HG03175 (cell line): ENCODE measurements around the gene MXRA8.
A peak's percentile ranks its signal among the peaks of the same experiment; 100 is the strongest.
"Not testable (repeated sequence)": the region's sequence is repeated elsewhere in the genome, so short reads cannot be mapped to it uniquely, and the experiment has no call there.

Source experiments
- ATAC-seq: cut with Tn5 transposase; IDR thresholded peaks from one replicate; pipeline ENCODE4 v1.9.1; 2021; ENCODE audit warnings: mild to moderate bottlenecking, moderate library complexity; ENCODE audit not compliant: unreplicated experiment

MXRA8 gene, protein sequence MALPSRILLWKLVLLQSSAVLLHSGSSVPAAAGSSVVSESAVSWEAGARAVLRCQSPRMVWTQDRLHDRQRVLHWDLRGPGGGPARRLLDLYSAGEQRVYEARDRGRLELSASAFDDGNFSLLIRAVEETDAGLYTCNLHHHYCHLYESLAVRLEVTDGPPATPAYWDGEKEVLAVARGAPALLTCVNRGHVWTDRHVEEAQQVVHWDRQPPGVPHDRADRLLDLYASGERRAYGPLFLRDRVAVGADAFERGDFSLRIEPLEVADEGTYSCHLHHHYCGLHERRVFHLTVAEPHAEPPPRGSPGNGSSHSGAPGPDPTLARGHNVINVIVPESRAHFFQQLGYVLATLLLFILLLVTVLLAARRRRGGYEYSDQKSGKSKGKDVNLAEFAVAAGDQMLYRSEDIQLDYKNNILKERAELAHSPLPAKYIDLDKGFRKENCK

DNA sequence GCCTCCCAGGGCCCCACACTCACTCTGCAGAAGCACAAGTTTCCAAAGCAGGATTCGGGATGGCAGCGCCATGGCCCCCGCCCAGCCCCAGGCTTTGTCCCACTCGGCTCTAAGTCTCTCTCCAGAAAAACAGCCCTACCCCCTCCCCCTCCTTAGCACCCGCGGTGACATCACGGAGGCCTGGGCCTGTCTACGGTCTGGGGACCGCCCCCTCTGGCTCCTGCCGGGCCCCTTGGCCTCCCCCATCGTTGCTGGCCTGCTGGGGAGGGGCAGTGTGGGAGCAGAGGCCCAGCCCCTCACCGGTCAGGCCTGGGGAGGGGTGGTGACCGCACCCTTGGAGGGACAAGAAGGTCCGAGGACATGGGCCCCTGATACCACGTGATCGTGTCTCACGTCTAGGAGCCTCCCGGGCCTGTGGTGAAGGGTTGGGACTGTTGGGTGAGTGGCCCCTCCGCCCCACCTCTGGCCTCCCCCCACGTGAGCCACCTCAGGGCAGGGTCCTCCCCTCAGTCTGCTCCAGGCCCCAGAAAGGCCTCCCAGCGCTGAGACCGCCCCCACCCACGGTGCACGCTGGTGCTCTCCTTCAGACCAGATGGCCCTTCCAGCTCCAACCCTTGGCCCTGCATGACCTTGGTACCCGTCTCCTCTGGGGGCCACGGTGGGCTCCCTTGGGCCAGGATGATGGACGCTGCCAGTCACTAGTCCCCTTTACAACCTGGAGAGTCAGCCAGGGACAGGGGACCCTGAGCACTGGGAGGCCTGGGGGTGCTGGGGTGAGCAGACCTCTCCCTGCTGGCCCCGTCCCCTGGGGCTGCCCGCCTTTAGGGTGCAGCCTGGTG, at the start of gene MXRA8:
Gene MXRA8 (minus strand): TSS at position 123 of the 839 bp plus-strand sequence. CDS start 51 bp downstream, at position 72.
- ATAC-seq, result no peak

- peak; percentile 15 for ATAC-seq
These were observed 49.4 kb upstream of the MXRA8 start for GRCh38 chr1:1407636-1408318.

DNA sequence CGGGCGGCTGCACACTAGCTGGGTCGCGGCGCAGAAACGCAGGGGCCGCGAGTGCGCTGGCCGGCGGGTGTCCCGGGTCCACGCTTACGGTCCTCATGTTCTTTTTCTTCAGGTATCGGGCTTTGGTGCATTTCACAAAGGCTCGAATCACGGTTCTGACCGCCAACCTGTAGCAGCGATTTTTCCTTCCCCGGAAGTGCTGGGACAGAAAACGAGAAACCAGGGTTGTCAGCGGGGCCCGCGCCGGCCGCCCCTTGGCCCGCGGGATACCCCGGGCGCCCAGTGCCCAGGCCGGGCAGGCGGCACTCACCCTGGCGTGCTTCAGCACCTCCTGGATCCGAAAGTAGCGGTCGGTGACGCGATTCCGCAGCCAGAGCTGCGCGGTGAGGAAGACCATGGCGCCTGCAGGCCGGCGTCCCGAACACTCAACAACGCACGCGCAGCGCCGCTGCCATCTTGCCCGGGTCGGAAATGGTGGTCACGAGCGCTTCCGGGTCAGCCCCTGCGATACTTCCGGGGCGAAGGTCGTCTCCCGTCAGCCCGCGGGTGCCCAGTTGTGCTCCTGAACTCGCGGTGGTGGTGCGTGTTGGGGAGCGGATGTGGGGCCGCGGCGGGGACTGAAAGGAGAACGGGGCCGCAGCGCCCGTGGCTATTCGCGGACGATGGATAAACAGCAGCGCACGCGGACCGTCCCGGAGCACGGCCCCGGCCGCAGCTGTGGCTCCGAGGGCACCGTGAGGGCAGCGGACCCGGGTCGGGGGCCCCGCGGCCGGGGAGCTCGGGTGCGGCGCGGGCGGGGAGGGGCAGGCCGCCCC, 48.7 kb upstream of the MXRA8 start, which contains the start of gene MRPL20:
Gene MRPL20 (minus strand): TSS at position 473 of the 815 bp plus-strand sequence. CDS start 76 bp downstream, at position 397.
- peak; percentile 90 for ATAC-seq

GRCh38 chr1:1406101-1406820, 47.9 kb upstream of the MXRA8 start:
- ATAC-seq, result no peak

- ATAC-seq, result no peak
These were observed 45.3 kb upstream of the MXRA8 start for GRCh38 chr1:1403653-1404052.

DNA sequence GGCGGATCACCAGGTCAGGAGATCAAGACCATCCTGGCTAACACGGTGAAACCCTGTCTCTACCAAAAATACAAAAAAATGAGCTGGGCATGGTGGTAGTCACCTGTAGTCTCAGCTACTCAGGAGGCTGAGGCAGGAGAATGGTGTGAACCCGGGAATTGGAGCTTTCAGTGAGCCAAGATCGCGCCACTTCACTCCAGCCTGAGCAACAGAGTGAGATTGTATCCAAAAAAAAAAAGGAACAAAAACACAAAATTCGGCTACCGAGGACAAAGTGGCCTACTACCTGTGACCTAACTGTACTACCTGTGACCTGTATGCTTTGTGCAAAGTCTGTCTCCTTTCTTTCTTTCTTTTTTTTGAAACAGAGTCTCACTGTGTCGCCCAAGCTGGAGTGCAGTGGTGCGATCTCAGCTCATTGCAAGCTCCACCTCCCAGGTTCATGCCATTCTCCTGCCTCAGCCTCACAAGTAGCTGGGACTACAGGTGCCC, 44.6 kb upstream of the MXRA8 start:
- ATAC-seq, result not testable (repeated sequence)

DNA sequence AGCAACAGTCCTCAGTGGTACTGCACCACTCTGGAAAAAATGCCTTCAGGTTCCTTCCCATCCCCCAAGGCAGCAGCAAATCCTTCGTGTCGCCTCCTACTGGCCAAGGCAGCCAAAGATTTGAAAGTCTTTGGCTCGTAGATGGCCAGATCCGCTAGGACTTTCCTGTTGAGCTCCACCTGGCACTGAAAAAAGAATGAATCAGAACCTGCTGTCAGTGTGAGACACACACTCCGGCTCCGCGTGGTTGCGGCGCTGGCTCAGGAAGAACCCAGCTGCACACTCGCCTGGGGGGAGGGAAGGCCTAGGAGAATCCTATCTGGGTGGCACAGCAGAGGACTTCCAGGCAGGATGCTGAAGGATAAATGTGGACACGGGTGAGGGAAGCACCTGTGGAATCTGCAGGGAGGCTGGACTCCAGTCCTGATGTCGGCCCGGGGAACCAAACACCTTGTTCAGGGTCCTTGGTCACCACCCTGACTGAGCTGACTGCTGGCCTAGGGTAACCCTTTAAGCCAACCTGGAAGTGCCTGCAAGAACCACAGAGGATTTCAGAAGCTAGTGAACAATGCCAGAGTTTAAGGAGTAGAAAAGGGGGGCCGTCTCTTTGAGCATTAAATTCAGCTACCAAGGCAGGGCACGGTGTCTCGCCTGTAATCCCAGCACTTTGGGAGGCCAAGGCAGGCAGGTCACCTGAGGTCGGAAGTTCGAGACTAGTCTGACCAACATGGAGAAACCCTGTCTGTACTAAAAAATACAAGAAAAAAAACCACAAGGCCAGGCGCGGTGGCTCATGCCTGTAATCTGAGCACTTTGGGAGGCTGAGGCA, 43.9 kb upstream of the MXRA8 start:
- no peak for ATAC-seq

- ATAC-seq, result no peak
These were observed 43.2 kb upstream of the MXRA8 start for GRCh38 chr1:1401457-1402010.

- no peak for ATAC-seq
These were observed 42.5 kb upstream of the MXRA8 start for GRCh38 chr1:1400576-1401456.

- peak; percentile 5 for ATAC-seq
These were observed 41.7 kb upstream of the MXRA8 start for GRCh38 chr1:1399872-1400575.

GRCh38 chr1:1399187-1399871, 41.0 kb upstream of the MXRA8 start, which contains the start of gene CCNL2:
Gene CCNL2 (minus strand): TSS chr1:1399335. CDS start chr1:1399306, 29 bp downstream.
- ATAC-seq, result peak; percentile 94

DNA sequence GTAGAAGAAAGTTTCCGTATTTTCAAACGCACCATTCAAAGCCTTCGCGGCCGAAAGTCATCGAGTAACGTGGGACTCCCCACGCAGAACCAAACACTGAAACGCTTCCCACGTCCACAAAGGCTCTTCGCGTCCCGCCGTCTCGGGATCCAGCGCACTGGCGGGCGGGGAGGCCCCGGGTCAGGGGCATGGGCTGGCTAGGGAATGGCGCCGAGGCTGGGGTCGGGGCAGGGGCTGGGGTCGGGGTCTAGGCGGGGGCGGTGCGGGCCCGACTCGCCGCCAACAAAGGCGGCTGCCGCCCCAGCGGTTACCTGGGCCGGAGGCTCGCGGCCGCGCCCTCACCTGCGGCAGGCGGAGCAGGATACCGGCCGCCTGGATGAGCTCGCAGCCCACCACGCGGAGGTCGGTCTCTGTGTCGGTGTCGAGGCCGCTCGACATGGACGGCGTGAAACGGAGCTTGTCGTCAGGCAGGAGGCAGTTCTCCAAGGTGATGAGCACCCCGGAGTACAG, 40.4 kb upstream of the MXRA8 start:
- ATAC-seq, result peak; percentile 14

DNA sequence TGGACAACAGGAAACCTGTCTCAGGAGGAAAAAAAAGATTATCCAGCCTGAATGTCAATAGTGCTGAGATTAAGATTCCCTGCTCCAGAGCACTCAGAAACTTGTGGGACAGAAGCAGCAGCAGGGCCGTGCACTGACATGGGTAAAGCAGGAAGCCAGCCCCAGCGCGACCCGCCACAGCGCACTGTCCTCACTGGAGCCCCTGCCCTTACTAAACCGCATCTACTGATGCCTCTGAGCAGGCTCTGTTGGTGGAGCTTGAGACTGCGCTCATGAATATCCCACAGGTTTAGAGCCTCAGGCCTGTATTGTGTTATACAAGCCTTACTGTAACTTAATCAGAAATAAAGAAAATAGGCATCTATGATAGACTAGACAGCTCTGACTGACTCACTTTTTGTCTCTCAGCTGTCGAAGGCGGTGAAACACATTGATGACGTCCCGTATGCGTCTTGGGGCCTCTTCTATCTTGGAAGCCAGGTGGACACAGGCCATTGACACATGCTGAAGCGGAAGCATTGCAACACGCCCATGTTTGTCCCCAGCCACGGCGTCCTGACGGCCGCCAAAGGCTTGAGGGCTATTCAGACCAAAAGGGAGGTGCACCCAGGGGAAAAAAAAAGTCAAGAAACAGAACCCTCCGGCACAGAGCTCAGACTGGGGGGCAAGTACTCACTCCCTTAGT, 39.6 kb upstream of the MXRA8 start:
- ATAC-seq, result no peak

DNA sequence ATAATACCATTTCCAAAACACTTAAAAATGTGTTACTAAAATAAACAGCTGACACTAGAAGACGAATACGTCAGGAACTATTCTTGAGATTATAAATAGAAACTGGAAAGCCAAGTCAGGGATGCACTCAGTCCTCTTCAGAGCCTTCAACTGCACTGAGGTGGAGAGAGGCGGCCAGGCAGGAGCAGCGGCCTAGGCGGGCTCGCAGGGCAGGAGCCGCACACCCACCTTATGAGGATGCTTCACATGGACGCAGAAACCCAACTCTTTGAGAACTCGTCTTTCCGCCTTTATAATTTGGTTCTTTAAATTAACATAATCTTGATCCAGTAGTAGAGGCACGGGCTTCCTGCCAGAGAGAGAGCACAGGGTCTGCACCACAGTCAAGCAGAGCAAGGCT, 36.8 kb upstream of the MXRA8 start:
- ATAC-seq, result no peak

DNA sequence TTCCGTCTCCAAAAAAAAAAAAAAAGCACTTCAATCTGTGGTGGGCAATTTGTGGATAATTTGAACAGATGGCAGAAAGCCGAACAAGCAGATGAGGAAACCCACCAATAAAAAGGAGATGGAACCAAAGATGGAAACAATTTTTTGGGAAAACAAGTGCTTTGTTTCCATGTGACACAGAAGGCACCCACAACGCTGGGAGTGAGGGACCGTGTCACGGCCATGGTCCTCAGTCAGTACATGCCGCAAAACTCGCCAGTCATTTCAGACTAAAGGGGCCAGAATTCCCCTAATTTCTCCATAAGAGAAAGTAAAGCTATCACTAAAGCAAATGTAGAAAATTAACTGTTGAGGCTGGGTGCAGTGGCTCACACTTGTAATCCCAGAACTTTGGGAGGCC, 35.8 kb upstream of the MXRA8 start:
- no peak for ATAC-seq
